Stimulated activated naive CD4-positive, alpha-beta T cell treated with Interleukin-2 at 50 U/mL for 16 hours (primary cell): ENCODE measurements around the gene BRCA2.

Experiments
- DNase-seq: peaks from one replicate; lab custom pipeline; 2025; lab: John Stamatoyannopoulos, UW

The BRCA2 gene

GRCh38 chr13:32429433-32429909 lies 114.2 kb downstream of the BRCA2 start:
- DNase-seq: no peak

GRCh38 chr13:32430018-32430747 lies 114.9 kb downstream of the BRCA2 start:
- no peak for DNase-seq

- DNase-seq: no peak
Measured at GRCh38 chr13:32431361-32431760, 116.1 kb downstream of the BRCA2 start.

GRCh38 chr13:32432856-32433255 lies 117.5 kb downstream of the BRCA2 start:
- no peak for DNase-seq

GRCh38 chr13:32438871-32439270 lies 123.6 kb downstream of the BRCA2 start:
- DNase-seq: no peak

- peak; percentile 2 for DNase-seq
Measured at GRCh38 chr13:32443111-32443510, 127.8 kb downstream of the BRCA2 start.

- DNase-seq: no peak
Measured at GRCh38 chr13:32445461-32445860, 130.2 kb downstream of the BRCA2 start.

GRCh38 chr13:32446220-32446619 lies 130.9 kb downstream of the BRCA2 start:
- no peak for DNase-seq

- DNase-seq: no peak
Measured at GRCh38 chr13:32446773-32447465, 131.6 kb downstream of the BRCA2 start.

GRCh38 chr13:32447894-32448623 lies 132.8 kb downstream of the BRCA2 start:
- DNase-seq: no peak

- no peak for DNase-seq
Measured at GRCh38 chr13:32448972-32449371, 133.7 kb downstream of the BRCA2 start.
